ENCODE data around the gene ADCY9.

The ADCY9 gene

DNA sequence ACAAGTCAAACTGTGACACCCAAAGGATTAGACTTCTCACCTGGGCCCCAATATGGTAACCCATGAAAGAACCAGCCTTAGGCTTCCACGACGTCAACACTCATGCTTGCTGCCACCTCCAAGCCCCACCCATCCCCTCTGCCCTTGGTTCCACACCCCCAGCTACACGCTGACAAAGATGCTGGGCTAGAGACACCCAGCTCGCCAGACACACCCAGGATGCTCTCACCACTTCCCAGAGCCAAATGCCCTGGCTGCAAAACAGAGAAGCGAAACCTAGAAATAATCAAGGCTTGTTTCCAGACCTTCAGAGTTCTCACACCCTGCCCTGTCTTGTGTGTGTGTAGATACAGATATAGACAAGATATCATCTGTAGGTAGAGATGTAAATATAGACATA, 26.0 kb upstream of the ADCY9 start:
- no peaks in the 10 kb centered on the region for H4K20me1 ChIP-seq (ENCODE audit: insufficient read depth)
- no peak overlapping the region for H3K4me2 ChIP-seq
- no peak overlapping the region for H3K4me3 ChIP-seq (IDR thresholded peaks at IDR 0.05; ENCODE audit: insufficient read depth, low read depth, low read length)
- H3K27me3 ChIP-seq (ENCODE audit: insufficient read depth, low read depth), result no peaks in the 10 kb centered on the region
- no peaks in the 10 kb centered on the region for H3K36me3 ChIP-seq (ENCODE audit: insufficient read depth)
- no peaks in the 10 kb centered on the region for H3K4me1 ChIP-seq (ENCODE audit: low read depth, poor library complexity, severe bottlenecking)
- no peak overlapping the region for H2AFZ ChIP-seq (ENCODE audit: low read depth)
- TF ChIP-seq, protein P1, sequence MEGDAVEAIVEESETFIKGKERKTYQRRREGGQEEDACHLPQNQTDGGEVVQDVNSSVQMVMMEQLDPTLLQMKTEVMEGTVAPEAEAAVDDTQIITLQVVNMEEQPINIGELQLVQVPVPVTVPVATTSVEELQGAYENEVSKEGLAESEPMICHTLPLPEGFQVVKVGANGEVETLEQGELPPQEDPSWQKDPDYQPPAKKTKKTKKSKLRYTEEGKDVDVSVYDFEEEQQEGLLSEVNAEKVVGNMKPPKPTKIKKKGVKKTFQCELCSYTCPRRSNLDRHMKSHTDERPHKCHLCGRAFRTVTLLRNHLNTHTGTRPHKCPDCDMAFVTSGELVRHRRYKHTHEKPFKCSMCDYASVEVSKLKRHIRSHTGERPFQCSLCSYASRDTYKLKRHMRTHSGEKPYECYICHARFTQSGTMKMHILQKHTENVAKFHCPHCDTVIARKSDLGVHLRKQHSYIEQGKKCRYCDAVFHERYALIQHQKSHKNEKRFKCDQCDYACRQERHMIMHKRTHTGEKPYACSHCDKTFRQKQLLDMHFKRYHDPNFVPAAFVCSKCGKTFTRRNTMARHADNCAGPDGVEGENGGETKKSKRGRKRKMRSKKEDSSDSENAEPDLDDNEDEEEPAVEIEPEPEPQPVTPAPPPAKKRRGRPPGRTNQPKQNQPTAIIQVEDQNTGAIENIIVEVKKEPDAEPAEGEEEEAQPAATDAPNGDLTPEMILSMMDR (conservative IDR thresholded peaks at IDR 0.05; ENCODE audit: low read depth, low read length), result no peak
- no peak overlapping the region for H3K9ac ChIP-seq
- no peaks in the 10 kb centered on the region for H3K79me2 ChIP-seq (ENCODE audit: insufficient read depth, low read depth)
- no peak overlapping the region for H3K27ac ChIP-seq

DNA sequence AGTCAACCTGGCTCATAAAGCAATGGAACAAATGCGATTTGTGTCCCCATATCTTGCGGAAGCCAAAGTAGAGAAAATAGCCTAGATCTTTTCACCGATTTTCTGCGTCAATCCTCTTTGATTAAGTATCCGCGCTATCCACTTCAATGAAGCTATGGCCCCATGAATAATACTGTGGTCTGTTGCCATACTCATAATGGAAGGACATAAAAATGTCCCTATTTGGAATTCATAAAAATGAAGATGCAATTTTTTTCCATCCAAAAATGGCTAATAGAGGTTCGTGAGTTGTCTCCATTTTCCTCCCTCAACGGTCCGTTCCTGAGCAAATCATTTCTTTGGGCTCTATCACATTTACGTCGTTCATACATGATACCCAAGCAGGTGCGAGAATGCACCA, 25.4 kb upstream of the ADCY9 start:
- Histone ChIP-seq H3K4me2 (no peak overlapping the region), H3K27ac (no peak overlapping the region), H3K36me3 (ENCODE audit: insufficient read depth) (no peaks in the 10 kb centered on the region), H3K79me2 (ENCODE audit: insufficient read depth, low read depth) (no peaks in the 10 kb centered on the region), H3K27me3 (ENCODE audit: insufficient read depth, low read depth) (no peaks in the 10 kb centered on the region), H2AFZ (ENCODE audit: low read depth) (no peak overlapping the region), H3K4me3 (IDR thresholded peaks at IDR 0.05; ENCODE audit: insufficient read depth, low read depth, low read length) (no peak overlapping the region), H4K20me1 (ENCODE audit: insufficient read depth) (no peaks in the 10 kb centered on the region), H3K4me1 (ENCODE audit: low read depth, poor library complexity, severe bottlenecking) (no peaks in the 10 kb centered on the region), H3K9ac (no peak overlapping the region)
- TF ChIP-seq, protein P1 (conservative IDR thresholded peaks at IDR 0.05; ENCODE audit: low read depth, low read length), result no peak

DNA sequence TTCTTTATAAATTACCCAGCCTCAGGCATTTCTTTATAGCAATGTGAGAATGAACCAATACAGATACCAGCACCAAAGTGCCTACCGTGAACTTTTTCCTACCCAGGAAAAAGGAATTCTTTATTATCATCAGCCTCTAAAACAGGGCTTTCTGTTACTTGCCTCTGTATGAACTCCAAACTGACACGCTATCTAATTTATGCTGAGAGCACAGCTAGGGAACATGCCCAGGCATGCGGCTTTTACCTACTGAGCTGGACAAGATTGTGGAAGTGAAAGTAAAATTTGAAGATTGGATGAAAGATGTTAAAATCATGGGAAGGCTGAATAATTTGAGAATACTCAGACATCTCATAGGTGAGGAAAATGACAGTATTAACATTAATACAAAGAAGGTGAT, 24.4 kb upstream of the ADCY9 start:
- no peaks in the 10 kb centered on the region for H3K79me2 ChIP-seq (ENCODE audit: insufficient read depth, low read depth)
- H2AFZ ChIP-seq (ENCODE audit: low read depth), result no peak overlapping the region
- H3K4me3 ChIP-seq (IDR thresholded peaks at IDR 0.05; ENCODE audit: insufficient read depth, low read depth, low read length), result no peak overlapping the region
- H3K36me3 ChIP-seq (ENCODE audit: insufficient read depth), result no peaks in the 10 kb centered on the region
- no peak overlapping the region for H3K27ac ChIP-seq
- H3K4me2 ChIP-seq, result no peak overlapping the region
- TF ChIP-seq, protein P1 (conservative IDR thresholded peaks at IDR 0.05; ENCODE audit: low read depth, low read length), result no peak
- H3K9ac ChIP-seq, result no peak overlapping the region
- H3K4me1 ChIP-seq (ENCODE audit: low read depth, poor library complexity, severe bottlenecking), result no peaks in the 10 kb centered on the region
- no peaks in the 10 kb centered on the region for H4K20me1 ChIP-seq (ENCODE audit: insufficient read depth)
- H3K27me3 ChIP-seq (ENCODE audit: insufficient read depth, low read depth), result no peaks in the 10 kb centered on the region

DNA sequence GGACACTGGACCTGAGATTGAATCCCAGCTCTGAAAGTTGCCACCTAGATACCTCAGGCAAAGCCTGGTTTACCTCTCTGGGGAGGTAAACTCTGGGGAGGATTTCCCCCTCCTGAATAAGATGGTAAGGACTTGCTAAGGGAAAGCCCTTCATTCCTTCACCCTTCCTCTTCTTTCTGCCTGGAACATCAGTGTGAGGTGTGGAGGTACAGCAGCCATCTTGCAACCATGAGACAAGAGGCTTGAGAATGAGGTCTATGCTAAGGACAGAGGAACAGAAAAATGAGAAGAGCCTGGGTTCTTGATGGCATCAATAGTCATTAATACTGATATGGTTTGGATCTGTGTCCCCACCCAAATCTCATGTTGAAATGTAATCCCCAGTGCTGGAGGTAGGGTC, 23.7 kb upstream of the ADCY9 start:
- Histone ChIP-seq H3K4me3 (IDR thresholded peaks at IDR 0.05; ENCODE audit: insufficient read depth, low read depth, low read length) (no peak overlapping the region), H3K4me2 (no peak overlapping the region), H3K79me2 (ENCODE audit: insufficient read depth, low read depth) (no peaks in the 10 kb centered on the region), H3K9ac (no peak overlapping the region), H3K36me3 (ENCODE audit: insufficient read depth) (no peaks in the 10 kb centered on the region), H4K20me1 (ENCODE audit: insufficient read depth) (no peaks in the 10 kb centered on the region), H3K4me1 (ENCODE audit: low read depth, poor library complexity, severe bottlenecking) (no peaks in the 10 kb centered on the region), H3K27ac (no peak overlapping the region), H2AFZ (ENCODE audit: low read depth) (no peak overlapping the region), H3K27me3 (ENCODE audit: insufficient read depth, low read depth) (no peaks in the 10 kb centered on the region)
- TF ChIP-seq, protein P1 (conservative IDR thresholded peaks at IDR 0.05; ENCODE audit: low read depth, low read length), result no peak

DNA sequence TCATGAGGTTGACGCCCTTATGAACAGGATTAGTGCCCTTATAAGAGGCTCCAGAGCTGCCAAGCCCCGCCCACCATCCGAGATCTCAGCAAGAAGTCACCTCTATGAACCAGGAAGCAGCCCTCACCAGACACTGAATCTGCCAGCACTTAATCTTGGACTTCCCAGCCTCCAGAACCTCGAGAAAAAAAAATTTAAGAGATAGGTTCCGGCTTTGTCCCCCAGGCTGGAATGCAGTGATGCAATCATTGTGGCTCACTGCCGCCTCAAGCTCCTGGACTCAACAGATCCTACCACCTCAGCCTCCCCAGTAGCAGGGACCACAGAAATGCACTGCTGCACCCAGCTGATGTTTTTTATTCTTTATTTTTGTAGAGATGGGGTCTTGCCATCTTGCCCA, 22.5 kb upstream of the ADCY9 start:
- Histone ChIP-seq H3K4me1 (ENCODE audit: low read depth, poor library complexity, severe bottlenecking) (no peaks in the 10 kb centered on the region), H3K27me3 (ENCODE audit: insufficient read depth, low read depth) (no peaks in the 10 kb centered on the region), H3K79me2 (ENCODE audit: insufficient read depth, low read depth) (no peaks in the 10 kb centered on the region), H3K4me2 (no peak overlapping the region), H3K9ac (no peak overlapping the region), H4K20me1 (ENCODE audit: insufficient read depth) (no peaks in the 10 kb centered on the region), H3K27ac (no peak overlapping the region), H3K4me3 (IDR thresholded peaks at IDR 0.05; ENCODE audit: insufficient read depth, low read depth, low read length) (no peak overlapping the region), H2AFZ (ENCODE audit: low read depth) (no peak overlapping the region), H3K36me3 (ENCODE audit: insufficient read depth) (no peaks in the 10 kb centered on the region)
- TF ChIP-seq, protein P1 (conservative IDR thresholded peaks at IDR 0.05; ENCODE audit: low read depth, low read length), result no peak
